H9 (cell line): ENCODE measurements around the gene GFRA1. TPM values are rescaled to one million over a fixed set of nuclear protein-coding genes. Genes with fewer than 3 reads are reported as not detected.

Source experiments
- DNase-seq: peaks from one replicate; pipeline ENCODE4 v3.0.0-alpha.2; 2017
- H2AFZ ChIP-seq: one replicate; pipeline ENCODE4 v1.6.1; 2013; ENCODE audit warnings: mild to moderate bottlenecking, low read length, control low read depth, moderate library complexity
- H2AK5ac ChIP-seq: 2 replicates; pipeline ENCODE4 v1.6.1; 2013; ENCODE audit warnings: low read length, control low read depth, mixed read lengths; ENCODE audit not compliant: insufficient read length
- H2BK120ac ChIP-seq: one replicate; pipeline ENCODE4 v1.6.1; 2013; ENCODE audit warnings: low read depth, mild to moderate bottlenecking, low read length, control low read depth, inconsistent platforms; ENCODE audit not compliant: poor library complexity, severe bottlenecking
- H2BK12ac ChIP-seq: 2 replicates; pipeline ENCODE4 v1.6.1; 2013; ENCODE audit warnings: low read length, control low read depth, mixed read lengths, low read depth; ENCODE audit not compliant: insufficient read length
- H2BK15ac ChIP-seq: 2 replicates; pipeline ENCODE4 v1.6.1; 2013; ENCODE audit warnings: low read depth, low read length, control low read depth
- H2BK20ac ChIP-seq: one replicate; pipeline ENCODE4 v1.6.1; 2013; ENCODE audit warnings: low read depth, mild to moderate bottlenecking, low read length, control low read depth, inconsistent platforms; ENCODE audit not compliant: poor library complexity, severe bottlenecking
- H2BK5ac ChIP-seq: 2 replicates; pipeline ENCODE4 v1.6.1; 2013; ENCODE audit warnings: low read length, control low read depth, mixed read lengths; ENCODE audit not compliant: insufficient read length
- H3K14ac ChIP-seq: 2 replicates; pipeline ENCODE4 v1.6.1; 2013; ENCODE audit warnings: low read length, control low read depth; ENCODE audit not compliant: insufficient read depth
- H3K18ac ChIP-seq: 2 replicates; pipeline ENCODE4 v1.6.1; 2013; ENCODE audit warnings: low read depth, mild to moderate bottlenecking, mixed read lengths, low read length, control low read depth; ENCODE audit not compliant: insufficient read length
- H3K23ac ChIP-seq: 2 replicates; pipeline ENCODE4 v1.6.1; 2013; ENCODE audit warnings: low read length, control low read depth, mixed read lengths, low read depth; ENCODE audit not compliant: insufficient read length
- H3K23me2 ChIP-seq: 2 replicates; pipeline ENCODE4 v1.6.1; 2013; ENCODE audit warnings: low read depth, mild to moderate bottlenecking, mixed read lengths, low read length, control low read depth; ENCODE audit not compliant: insufficient read length, poor library complexity, severe bottlenecking
- H3K27ac ChIP-seq: 2 replicates; pipeline ENCODE4 v1.5.1; 2013; ENCODE audit warnings: low read length, control low read depth, mixed read lengths, low read depth; ENCODE audit not compliant: insufficient read length
- H3K27me3 ChIP-seq: 2 replicates; pipeline ENCODE4 v1.6.1; 2013; ENCODE audit warnings: low read length, control low read depth, inconsistent platforms; ENCODE audit not compliant: insufficient read depth
- H3K4ac ChIP-seq: 2 replicates; pipeline ENCODE4 v1.6.1; 2013; ENCODE audit warnings: low read depth, mild to moderate bottlenecking, control low read depth, inconsistent platforms, low read length, moderate library complexity
- H3K4me1 ChIP-seq: 2 replicates; pipeline ENCODE4 v1.6.1; 2013; ENCODE audit warnings: low read length, control low read depth, inconsistent platforms; ENCODE audit not compliant: insufficient read depth
- H3K4me2 ChIP-seq: 2 replicates; pipeline ENCODE4 v1.6.1; 2013; ENCODE audit warnings: low read length, control low read depth, mixed read lengths; ENCODE audit not compliant: insufficient read length, insufficient read depth
- H3K56ac ChIP-seq: 2 replicates; pipeline ENCODE4 v1.6.1; 2013; ENCODE audit warnings: low read depth, mild to moderate bottlenecking, mixed read lengths, low read length, control low read depth; ENCODE audit not compliant: insufficient read length
- H3K79me1 ChIP-seq: 2 replicates; pipeline ENCODE4 v1.6.1; 2013; ENCODE audit warnings: low read depth, mild to moderate bottlenecking, moderate library complexity, low read length, control low read depth, inconsistent platforms; ENCODE audit not compliant: insufficient read depth, poor library complexity, severe bottlenecking
- H3K79me2 ChIP-seq: 2 replicates; pipeline ENCODE4 v1.6.1; 2013; ENCODE audit warnings: low read length, control low read depth, inconsistent platforms; ENCODE audit not compliant: insufficient read depth
- H3K9ac ChIP-seq: 2 replicates; pipeline ENCODE4 v1.6.1; 2013; ENCODE audit warnings: low read length, control low read depth, mixed read lengths; ENCODE audit not compliant: insufficient read length; ENCODE audit errors: extremely low read depth
- H3K9me3 ChIP-seq: one replicate; pipeline ENCODE4 v1.6.1; 2013; ENCODE audit warnings: low read depth, low read length, inconsistent platforms; ENCODE audit not compliant: control insufficient read depth
- H3T11ph ChIP-seq: one replicate; pipeline ENCODE4 v1.6.1; 2013; ENCODE audit warnings: mild to moderate bottlenecking, low read length, control low read depth, inconsistent platforms
- H4K20me1 ChIP-seq: one replicate; pipeline ENCODE4 v1.6.1; 2013; ENCODE audit not compliant: control insufficient read depth, insufficient read length, insufficient read depth
- H4K5ac ChIP-seq: 2 replicates; pipeline ENCODE4 v1.6.1; 2013; ENCODE audit warnings: low read depth, mild to moderate bottlenecking, mixed read lengths, low read length, control low read depth; ENCODE audit not compliant: insufficient read length
- H4K8ac ChIP-seq: replicated peaks from 2 replicates; pipeline ENCODE4 v1.6.1; 2013; ENCODE audit warnings: low read length, control low read depth, mixed read lengths, low read depth; ENCODE audit not compliant: insufficient read length
- H4K91ac ChIP-seq: 2 replicates; pipeline ENCODE4 v1.6.1; 2013; ENCODE audit warnings: low read depth, mild to moderate bottlenecking, moderate library complexity, mixed read lengths, low read length, control low read depth; ENCODE audit not compliant: insufficient read length
- H3K27ac Mint-ChIP-seq, 3 experiments: 2 replicates in 2 of 3; 3 replicates in 1 of 3; pipeline ENCODE4 v1.8.0; 2020 to 2021; ENCODE audit warnings: mixed read lengths in 3 of 3, mild to moderate bottlenecking in 1 of 3, moderate library complexity in 1 of 3
- H3K27me3 Mint-ChIP-seq: 2 replicates; pipeline ENCODE4 v1.8.0; 2021; ENCODE audit warnings: low read depth, mild to moderate bottlenecking, moderate library complexity, mixed read lengths
- H3K36me3 Mint-ChIP-seq, 3 experiments: 2 replicates in 2 of 3; 3 replicates in 1 of 3; pipeline ENCODE4 v1.8.0; 2020 to 2021; ENCODE audit warnings: low read depth in 3 of 3, mixed read lengths in 3 of 3; ENCODE audit not compliant: insufficient read depth in 1 of 3
- H3K4me1 Mint-ChIP-seq, 2 experiments: 2 replicates each; pipeline ENCODE4 v1.8.0; 2020; ENCODE audit warnings: mixed read lengths in 2 of 2
- H3K4me3 Mint-ChIP-seq, 2 experiments: 2 replicates in 1 of 2; 3 replicates in 1 of 2; pipeline ENCODE4 v1.8.0; 2020 to 2021; ENCODE audit warnings: mild to moderate bottlenecking in 2 of 2, mixed read lengths in 2 of 2, moderate library complexity in 1 of 2
- H3K9me3 Mint-ChIP-seq, 2 experiments: 2 replicates in 1 of 2; 3 replicates in 1 of 2; pipeline ENCODE4 v1.8.0; 2020; ENCODE audit warnings: mild to moderate bottlenecking in 2 of 2, mixed read lengths in 2 of 2, moderate library complexity in 1 of 2
- CTCF ChIP-seq: fragments of 200-600 bp; sonication (generic); conservative IDR thresholded peaks from 3 replicates; pipeline ENCODE4 v1.8.0; 2021; ENCODE audit warnings: antibody characterized with exemption, mild to moderate bottlenecking
- WGBS: extraction: QIAGEN DNeasy Blood & Tissue Kit; methylation state at CpG from one replicate; pipeline ENCODE4 v1.1.7; 2013; ENCODE audit warnings: missing lambda C conversion rate, low lambda C conversion rate, mixed read lengths; ENCODE audit not compliant: insufficient read length; ENCODE audit errors: extremely low coverage; 5-methylcytosine and 5-hydroxymethylcytosine counted together
- total RNA-seq: library from RNA; stranded (reverse); gene quantifications from 2 replicates; pipeline ENCODE4 v1.2.1, GENCODE V29; 2021

Gene GFRA1
- total RNA-seq, 1 experiment from 2014 or later: 0.24 TPM

DNA sequence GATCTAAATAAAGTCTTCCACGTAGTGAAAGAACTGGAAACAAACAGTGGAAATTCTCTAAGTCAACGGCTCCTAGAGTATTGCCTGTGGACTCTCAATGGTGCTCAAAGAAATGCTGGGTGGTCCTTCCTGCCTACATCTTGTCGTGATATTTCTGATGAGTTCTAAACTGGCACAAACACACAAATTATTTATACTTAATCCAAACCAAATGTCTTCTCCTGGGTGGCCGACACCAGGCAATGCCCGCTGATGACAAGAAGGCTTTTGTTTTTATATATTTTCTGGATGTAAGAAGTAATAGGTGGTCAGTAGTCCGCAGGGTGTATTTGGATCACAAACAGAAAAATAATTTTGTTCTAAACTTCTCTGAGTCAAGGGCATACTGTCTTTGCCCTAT is 178.7 kb downstream of the GFRA1 start:
- H3K27ac Mint-ChIP-seq: no peak overlapping the region
- Histone ChIP-seq H3K9me3 (no peaks in the 10 kb centered on the region), H3K18ac (no peak overlapping the region), H4K5ac (no peak overlapping the region), H3K23ac (no peak overlapping the region), H3K4me2 (no peak overlapping the region), H3K79me2 (no peaks in the 10 kb centered on the region), H3K79me1 (no peaks in the 10 kb centered on the region), H3K23me2 (no peaks in the 10 kb centered on the region), H3K27me3 (no peaks in the 10 kb centered on the region), H2BK15ac (no peak overlapping the region), H3K9ac (no peak overlapping the region), H3K27ac (no peak overlapping the region), H3K4me1 (no peaks in the 10 kb centered on the region), H2AK5ac (no peak overlapping the region), H2BK5ac (no peak overlapping the region), H4K20me1 (no peaks in the 10 kb centered on the region), H3K14ac (no peak overlapping the region), H2BK120ac (no peak overlapping the region), H4K8ac (no peak overlapping the region), H2BK12ac (no peak overlapping the region), H3K56ac (no peak overlapping the region), H2BK20ac (no peak overlapping the region), H4K91ac (no peak overlapping the region), H3K4ac (no peak overlapping the region), H3T11ph (no peak overlapping the region), H2AFZ (no peak overlapping the region)
- H3K9me3 Mint-ChIP-seq: no peaks in the 10 kb centered on the region
- no peak for DNase-seq
- no CpG with 5 or more reads among the region's 6 CpGs for WGBS
- no peak overlapping the region for H3K4me3 Mint-ChIP-seq
- H3K36me3 Mint-ChIP-seq: no peaks in the 10 kb centered on the region
- H3K27me3 Mint-ChIP-seq: no peaks in the 10 kb centered on the region; the same call in 1 of the 2 replicates
- peaks cover 20 to 21% of the 10 kb centered on the region in 2 experiments for H3K4me1 Mint-ChIP-seq
- TF ChIP-seq CTCF: no peak
